Fibroblast of mammary gland (primary cell): ENCODE results near the gene CD34.

ENCODE experiments used
- DNase-seq: peaks from one replicate; pipeline ENCODE4 v3.0.0-alpha.2; 2010; ENCODE audit warnings: low read depth
- H3K4me3 ChIP-seq: 2 replicates; pipeline ENCODE4 v1.5.1; 2011; ENCODE audit warnings: low read depth, mild to moderate bottlenecking, low read length, moderate library complexity; ENCODE audit not compliant: control insufficient read depth
- CTCF ChIP-seq: conservative IDR thresholded peaks from 2 replicates; pipeline ENCODE4 v1.5.1; 2011; ENCODE audit warnings: low read depth, low read length, inconsistent platforms; ENCODE audit not compliant: control insufficient read depth, insufficient read depth

The CD34 gene

GRCh38 chr1:207892764-207893163, 18.2 kb downstream of the CD34 start:
- no peak for DNase-seq
- no peak for TF ChIP-seq CTCF
- no peak overlapping the region for H3K4me3 ChIP-seq

DNA sequence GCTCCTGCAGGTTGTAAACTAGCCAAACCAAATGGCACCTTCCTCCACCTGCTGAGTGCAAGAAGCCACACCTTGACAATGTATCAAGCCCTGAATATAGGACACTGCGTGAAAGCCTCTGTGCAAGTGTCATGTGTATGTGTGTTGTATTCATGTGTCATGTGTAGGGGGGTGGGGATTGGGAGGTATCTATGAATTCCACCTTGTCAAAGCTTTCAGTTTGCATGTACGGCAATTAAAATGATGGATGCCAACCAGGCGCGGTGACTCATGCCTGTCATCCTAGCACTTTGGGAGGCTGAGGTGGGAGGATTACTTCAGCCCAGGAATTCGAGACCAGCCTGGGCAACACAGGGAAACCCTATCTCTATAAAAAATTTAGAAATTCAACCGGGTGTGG, 19.8 kb downstream of the CD34 start:
- no peak overlapping the region for H3K4me3 ChIP-seq
- no peak for TF ChIP-seq CTCF
- DNase-seq, result no peak

DNA sequence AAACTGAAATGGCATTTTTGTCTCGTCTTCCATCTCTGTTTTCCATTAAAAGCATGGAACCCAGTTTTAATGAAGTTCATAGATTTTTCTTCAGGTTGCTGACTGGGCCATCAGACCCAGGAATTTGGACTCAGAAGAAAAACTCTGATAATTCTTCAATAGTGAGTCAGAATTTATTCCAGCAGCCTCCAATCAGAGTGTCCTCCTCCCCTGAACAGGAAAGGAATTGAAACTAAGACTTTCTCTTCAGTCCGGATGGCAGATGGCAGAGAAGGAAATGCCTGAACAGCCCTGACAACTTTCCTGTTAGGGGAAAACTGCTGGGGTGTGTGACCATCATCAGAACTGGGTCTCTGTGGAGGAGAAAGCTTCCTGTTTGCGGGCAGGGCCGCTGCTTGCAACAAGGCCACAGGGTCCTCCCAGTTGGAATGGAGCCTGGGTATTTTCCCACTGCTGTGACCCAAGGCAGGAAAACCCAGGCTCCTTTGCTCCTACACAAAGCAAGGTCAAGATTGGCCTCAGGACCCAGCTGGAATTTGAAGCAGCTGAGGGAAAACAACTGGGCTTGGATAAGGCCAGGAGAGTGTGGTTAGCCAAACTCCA, 20.7 kb downstream of the CD34 start:
- H3K4me3 ChIP-seq, result no peak overlapping the region
- TF ChIP-seq CTCF, result no peak
- DNase-seq, result peak; percentile 69

DNA sequence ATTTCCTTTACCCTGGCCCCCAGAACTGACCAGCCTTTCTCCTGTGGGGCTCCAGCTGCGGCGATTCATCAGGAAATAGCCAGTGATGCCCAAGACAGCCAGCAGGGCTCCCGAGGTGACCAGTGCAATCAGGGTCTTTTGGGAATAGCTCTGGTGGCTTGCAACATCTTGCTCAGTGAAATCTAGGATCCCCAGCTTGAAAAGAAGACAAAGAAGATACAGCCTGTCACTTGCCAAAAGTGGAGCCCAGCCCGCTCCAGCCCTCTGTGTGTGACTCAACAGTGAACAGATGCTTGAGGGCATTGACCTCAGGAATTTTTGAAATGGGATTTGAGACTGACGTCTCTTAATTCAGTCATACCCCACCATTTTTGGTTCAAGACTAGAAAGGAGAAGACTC, 22.3 kb downstream of the CD34 start:
- DNase-seq, result peak; percentile 75
- TF ChIP-seq CTCF, result no peak
- H3K4me3 ChIP-seq, result no peak overlapping the region

- no peak for TF ChIP-seq CTCF
- no peak overlapping the region for H3K4me3 ChIP-seq
- no peak for DNase-seq
Measured at GRCh38 chr1:207887542-207888201, 23.3 kb downstream of the CD34 start.

DNA sequence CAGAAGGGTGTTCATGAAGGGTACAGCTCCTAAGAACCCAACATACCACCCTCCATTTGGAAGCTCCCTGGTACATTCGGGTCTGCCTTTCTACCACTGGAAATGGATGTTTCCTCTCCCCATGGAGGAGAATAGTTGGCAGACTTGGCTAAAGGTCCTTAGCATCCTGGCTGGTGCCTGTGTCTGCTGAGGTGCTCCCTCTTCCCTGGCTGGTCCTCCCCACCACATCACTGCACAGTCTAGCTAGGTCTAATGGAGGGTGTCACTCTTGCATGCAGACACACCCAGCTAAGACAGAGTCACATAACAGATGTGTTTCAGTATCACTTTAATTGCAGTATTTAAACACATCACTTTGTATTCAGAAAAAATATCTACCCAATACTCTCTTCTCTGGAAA, 24.7 kb downstream of the CD34 start:
- TF ChIP-seq CTCF, result no peak
- no peak overlapping the region for H3K4me3 ChIP-seq
- DNase-seq, result no peak
